HCT116 (cell line): Measurements from ENCODE around the gene LIN54.
"Not testable (repeated sequence)": the region's sequence is repeated elsewhere in the genome, so short reads cannot be mapped to it uniquely, and the experiment has no call there.

ENCODE experiments used
- ATF3 ChIP-seq: IDR thresholded peaks from 2 replicates; pipeline ENCODE4 v1.6.1; 2012
- CEBPB ChIP-seq: IDR thresholded peaks from 2 replicates; pipeline ENCODE4 v1.6.1; 2012; ENCODE audit warnings: low read depth
- CTCF ChIP-seq, 3 experiments: fragments of 200-600 bp in 1 of 3; sonication (generic) in 1 of 3; IDR thresholded peaks in 2 of 3; conservative IDR thresholded peaks in 1 of 3; 2 replicates each; pipeline ENCODE4 v1.5.1; 2012 to 2017; ENCODE audit warnings: low read depth in 2 of 3, low read length in 2 of 3, antibody characterized with exemption in 1 of 3, borderline replicate concordance in 1 of 3, control low read depth in 1 of 3, mild to moderate bottlenecking in 1 of 3, mixed read lengths in 1 of 3, mixed run types in 1 of 3, moderate library complexity in 1 of 3; ENCODE audit not compliant: insufficient read depth in 1 of 3
- EGR1 ChIP-seq: IDR thresholded peaks from 2 replicates; pipeline ENCODE4 v1.6.1; 2012; ENCODE audit warnings: low read depth
- EZH2 ChIP-seq: fragments of 200-600 bp; sonication (generic); IDR thresholded peaks from 2 replicates; pipeline ENCODE4 v1.6.1; 2017; ENCODE audit warnings: antibody characterized with exemption, mixed run types
- EZH2phosphoT487 ChIP-seq: fragments of 200-600 bp; IDR thresholded peaks from 2 replicates; pipeline ENCODE4 v1.6.1; 2018; ENCODE audit warnings: antibody characterized with exemption, borderline replicate concordance
- POLR2A ChIP-seq: IDR thresholded peaks from 2 replicates; pipeline ENCODE4 v1.7.0; 2011; ENCODE audit warnings: borderline replicate concordance; ENCODE audit not compliant: insufficient read depth, insufficient read length; ENCODE audit errors: extremely low read depth
- POLR2AphosphoS5 ChIP-seq: IDR thresholded peaks from 2 replicates; pipeline ENCODE4 v1.6.1; 2011; ENCODE audit warnings: mild to moderate bottlenecking, low read depth, low read length, moderate library complexity
- RAD21 ChIP-seq: IDR thresholded peaks from 2 replicates; pipeline ENCODE4 v1.6.1; 2012; ENCODE audit warnings: low read depth, mild to moderate bottlenecking
- REST ChIP-seq: IDR thresholded peaks from 2 replicates; pipeline ENCODE4 v1.6.1; 2012; ENCODE audit warnings: low read depth
- SIN3A ChIP-seq: IDR thresholded peaks from 2 replicates; pipeline ENCODE4 v1.6.1; 2012; ENCODE audit warnings: low read depth
- ZBTB33 ChIP-seq: IDR thresholded peaks from 2 replicates; pipeline ENCODE4 v1.6.1; 2011; ENCODE audit warnings: mild to moderate bottlenecking, low read length, moderate library complexity; ENCODE audit not compliant: insufficient replicate concordance; ENCODE audit errors: extremely low read depth

- not testable (repeated sequence) for TF ChIP-seq ATF3; CTCF (IDR thresholded peaks at IDR 0.05 in 2 of 3, conservative IDR thresholded peaks at IDR 0.05 in 1 of 3; ENCODE audit: borderline replicate concordance in 1 of 3, insufficient read depth in 1 of 3, low read depth in 2 of 3, low read length in 2 of 3); POLR2A; EZH2phosphoT487; ZBTB33; EZH2; POLR2AphosphoS5; SIN3A; EGR1; REST; RAD21; CEBPB
These were observed 23.1 kb downstream of the LIN54 start for GRCh38 chr4:82987519-82987918.
